CMK (cell line): ENCODE measurements around the gene TMEM198.

ENCODE experiments used
- DNase-seq: peaks from one replicate; pipeline ENCODE4 v3.0.0-alpha.2; 2010; ENCODE audit warnings: low read depth

Gene TMEM198

GRCh38 chr2:219544567-219544966 lies 739 bp downstream of the TMEM198 start:
- no peak for DNase-seq

GRCh38 chr2:219545295-219545942 lies 1.6 kb downstream of the TMEM198 start:
- no peak for DNase-seq

- DNase-seq: no peak
Observed at GRCh38 chr2:219545943-219546352, 2.1 kb downstream of the TMEM198 start.

- no peak for DNase-seq
Observed at GRCh38 chr2:219547621-219548020, 3.8 kb downstream of the TMEM198 start.

- DNase-seq: no peak
Observed at GRCh38 chr2:219548990-219549389, 5.2 kb downstream of the TMEM198 start.

GRCh38 chr2:219549619-219550018 lies 5.8 kb downstream of the TMEM198 start:
- no peak for DNase-seq

GRCh38 chr2:219551441-219552381 lies 7.9 kb downstream of the TMEM198 start:
- no peak for DNase-seq

GRCh38 chr2:219552382-219553167 lies 8.7 kb downstream of the TMEM198 start:
- no peak for DNase-seq

GRCh38 chr2:219553168-219553417 lies 9.3 kb downstream of the TMEM198 start:
- no peak for DNase-seq

- DNase-seq: no peak
Observed at GRCh38 chr2:219553463-219553963, 9.7 kb downstream of the TMEM198 start.

- DNase-seq: no peak
Observed at GRCh38 chr2:219554350-219554749, 10.5 kb downstream of the TMEM198 start.

- no peak for DNase-seq
Observed at GRCh38 chr2:219555956-219556355, 12.1 kb downstream of the TMEM198 start.

- no peak for DNase-seq
Observed at GRCh38 chr2:219556413-219556812, 12.6 kb downstream of the TMEM198 start.

- DNase-seq: no peak
Observed at GRCh38 chr2:219557320-219557719, 13.5 kb downstream of the TMEM198 start.

- DNase-seq: no peak
Observed at GRCh38 chr2:219557791-219558785, 14.3 kb downstream of the TMEM198 start.

- DNase-seq: no peak
Observed at GRCh38 chr2:219559156-219559915, 15.5 kb downstream of the TMEM198 start.

- no peak for DNase-seq
Observed at GRCh38 chr2:219560037-219560892, 16.4 kb downstream of the TMEM198 start.

GRCh38 chr2:219560893-219561178 lies 17.0 kb downstream of the TMEM198 start:
- no peak for DNase-seq

GRCh38 chr2:219561179-219562048 lies 17.6 kb downstream of the TMEM198 start:
- DNase-seq: no peak
